Stimulated activated CD4-positive, alpha-beta T cell treated with anti-CD3 and anti-CD28 coated beads, Interleukin-2, amount 100 ng/mL, for 4 hours (primary cell): ENCODE results near the gene CHRNG.

Source experiments
- DNase-seq: peaks from one replicate; pipeline ENCODE4 v3.0.0-alpha.2; 2020; ENCODE audit warnings: low read depth

CHRNG gene

GRCh38 chr2:232580648-232580981, 41.1 kb downstream of the CHRNG start:
- no peak for DNase-seq

GRCh38 chr2:232581725-232582124, 42.2 kb downstream of the CHRNG start:
- DNase-seq: no peak

- DNase-seq: no peak
Measured at GRCh38 chr2:232584238-232584637, 44.7 kb downstream of the CHRNG start.

- no peak for DNase-seq
Measured at GRCh38 chr2:232586943-232587505, 47.5 kb downstream of the CHRNG start.

- DNase-seq: no peak
Measured at GRCh38 chr2:232587512-232587911, 48.0 kb downstream of the CHRNG start.

GRCh38 chr2:232588031-232588430, 48.5 kb downstream of the CHRNG start:
- no peak for DNase-seq

GRCh38 chr2:232588680-232589585, 49.4 kb downstream of the CHRNG start:
- DNase-seq: no peak

GRCh38 chr2:232592772-232593395, 53.4 kb downstream of the CHRNG start:
- DNase-seq: no peak

- DNase-seq: no peak
Measured at GRCh38 chr2:232593982-232594381, 54.5 kb downstream of the CHRNG start.
